IPS DF 4.7 (cell line): ENCODE results near the gene RASSF4.

Experiments used
- DNase-seq: peaks from one replicate; pipeline ENCODE4 v3.0.0-alpha.2; 2013; ENCODE audit warnings: low spot score; ENCODE audit errors: extremely low read depth

The RASSF4 gene

DNA sequence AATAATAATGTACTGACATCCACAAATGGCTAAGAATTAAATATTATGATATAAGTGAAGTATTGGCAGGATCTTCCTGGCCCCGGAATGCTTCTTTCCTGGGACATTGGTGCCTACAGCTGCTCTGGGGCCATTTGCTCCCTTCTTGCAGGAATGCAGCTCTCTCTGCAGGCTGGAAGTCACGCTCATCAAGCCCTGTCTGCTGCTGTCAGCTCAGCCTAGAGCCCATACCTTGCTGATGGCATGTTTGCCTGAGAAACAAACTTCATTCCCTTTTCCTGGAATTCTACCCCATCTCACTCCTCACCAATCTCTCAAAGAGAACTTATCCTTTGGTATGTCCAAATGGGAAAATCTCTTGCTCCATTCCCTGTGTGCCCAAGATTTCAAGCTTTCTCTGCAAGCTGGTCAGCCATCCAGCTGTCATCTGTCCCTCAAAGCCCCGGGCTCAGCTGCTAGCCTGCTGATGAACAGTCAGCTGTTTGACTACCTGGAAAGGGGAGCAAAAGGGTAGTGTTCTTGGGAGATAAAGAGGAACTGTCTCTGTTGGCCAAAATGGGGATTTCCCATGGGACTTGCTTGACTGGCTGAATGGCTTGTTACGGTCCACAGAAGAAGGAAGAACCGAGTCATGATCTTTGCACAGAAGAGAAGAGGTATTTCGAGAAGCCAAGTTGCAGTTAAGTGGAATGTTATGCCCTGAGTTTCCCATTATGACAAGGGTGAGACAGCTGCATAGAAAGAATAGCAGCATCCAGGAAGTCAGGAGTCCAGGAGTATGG lies 12.0 kb upstream of the RASSF4 start:
- DNase-seq: no peak

GRCh38 chr10:44948642-44949041 lies 11.0 kb upstream of the RASSF4 start:
- no peak for DNase-seq

GRCh38 chr10:44949127-44949802 lies 10.3 kb upstream of the RASSF4 start:
- no peak for DNase-seq

- DNase-seq: no peak
Measured at GRCh38 chr10:44949915-44950314, 9.7 kb upstream of the RASSF4 start.

GRCh38 chr10:44950326-44951225 lies 9.0 kb upstream of the RASSF4 start:
- no peak for DNase-seq

- DNase-seq: no peak
Measured at GRCh38 chr10:44951576-44952226, 7.9 kb upstream of the RASSF4 start.

GRCh38 chr10:44952779-44953231 lies 6.8 kb upstream of the RASSF4 start:
- DNase-seq: no peak

DNA sequence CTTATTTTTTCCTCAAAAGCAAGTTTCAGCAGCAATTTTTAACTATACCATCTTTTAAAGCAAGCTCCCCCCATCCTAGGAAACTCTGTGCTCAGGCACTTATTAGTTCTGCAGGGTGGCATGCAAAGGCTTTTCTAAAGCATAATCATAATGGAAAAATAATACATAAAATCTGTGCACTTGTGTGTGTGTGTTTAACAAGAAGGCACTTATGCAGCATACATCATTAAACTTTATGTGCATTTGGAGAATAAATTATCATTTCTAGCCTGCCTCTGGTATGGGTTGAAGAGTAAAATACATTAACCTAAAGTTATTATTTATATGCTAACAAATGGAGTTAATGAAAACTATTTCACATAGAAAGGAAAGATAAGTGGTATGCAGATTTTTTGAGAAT lies 5.6 kb upstream of the RASSF4 start:
- DNase-seq: no peak

- no peak for DNase-seq
Measured at GRCh38 chr10:44954962-44955361, 4.6 kb upstream of the RASSF4 start.

DNA sequence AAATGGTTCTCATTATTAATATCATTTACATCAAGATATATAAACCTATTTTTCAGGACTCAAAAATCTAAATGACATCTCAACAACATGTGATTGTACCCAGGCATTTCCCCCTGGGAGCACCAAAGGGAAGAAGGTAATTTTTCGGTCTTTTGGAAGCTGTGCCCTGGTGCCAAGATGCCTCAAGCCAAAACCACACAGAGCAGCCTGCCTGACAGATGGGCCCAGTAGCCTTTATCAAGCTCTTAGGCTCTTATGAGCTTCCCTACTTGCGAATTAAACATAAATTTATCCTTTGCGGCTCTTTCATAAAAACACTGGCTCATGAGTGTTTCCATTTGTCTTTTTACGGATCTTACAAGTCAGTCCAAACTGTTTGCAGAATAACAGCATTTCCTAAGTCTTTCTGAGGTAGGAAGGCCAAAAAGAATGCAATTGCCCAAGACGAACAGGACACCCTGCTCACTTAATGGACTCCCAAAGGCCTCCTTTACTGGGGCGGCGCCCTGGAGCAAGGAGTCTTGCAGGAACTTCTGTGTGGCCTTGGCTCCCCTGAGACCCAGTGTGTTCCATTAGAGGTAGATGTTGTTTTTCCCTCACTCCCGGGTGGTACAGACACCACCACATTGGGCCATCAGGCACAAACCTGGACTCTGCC lies 4.1 kb upstream of the RASSF4 start:
- no peak for DNase-seq

DNA sequence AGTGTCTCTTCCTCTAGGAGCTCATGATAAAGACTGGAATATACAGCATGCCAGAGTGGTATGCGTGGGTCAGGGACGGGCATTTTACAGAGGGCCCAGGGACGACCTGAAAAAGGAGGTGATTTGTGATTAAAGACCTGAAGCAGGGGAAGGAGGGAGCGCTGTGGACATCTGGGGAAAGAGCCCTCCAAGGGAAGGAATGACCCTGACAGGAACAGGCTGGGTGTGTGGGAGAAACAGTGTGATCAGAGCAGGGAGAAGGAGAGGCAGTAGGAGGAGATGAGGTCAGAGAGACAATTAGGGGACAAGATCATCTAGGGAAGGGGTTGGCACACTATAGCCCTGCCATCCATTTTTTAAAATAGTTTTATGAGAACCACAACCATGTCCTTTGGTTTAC lies 3.4 kb upstream of the RASSF4 start:
- DNase-seq: no peak

DNA sequence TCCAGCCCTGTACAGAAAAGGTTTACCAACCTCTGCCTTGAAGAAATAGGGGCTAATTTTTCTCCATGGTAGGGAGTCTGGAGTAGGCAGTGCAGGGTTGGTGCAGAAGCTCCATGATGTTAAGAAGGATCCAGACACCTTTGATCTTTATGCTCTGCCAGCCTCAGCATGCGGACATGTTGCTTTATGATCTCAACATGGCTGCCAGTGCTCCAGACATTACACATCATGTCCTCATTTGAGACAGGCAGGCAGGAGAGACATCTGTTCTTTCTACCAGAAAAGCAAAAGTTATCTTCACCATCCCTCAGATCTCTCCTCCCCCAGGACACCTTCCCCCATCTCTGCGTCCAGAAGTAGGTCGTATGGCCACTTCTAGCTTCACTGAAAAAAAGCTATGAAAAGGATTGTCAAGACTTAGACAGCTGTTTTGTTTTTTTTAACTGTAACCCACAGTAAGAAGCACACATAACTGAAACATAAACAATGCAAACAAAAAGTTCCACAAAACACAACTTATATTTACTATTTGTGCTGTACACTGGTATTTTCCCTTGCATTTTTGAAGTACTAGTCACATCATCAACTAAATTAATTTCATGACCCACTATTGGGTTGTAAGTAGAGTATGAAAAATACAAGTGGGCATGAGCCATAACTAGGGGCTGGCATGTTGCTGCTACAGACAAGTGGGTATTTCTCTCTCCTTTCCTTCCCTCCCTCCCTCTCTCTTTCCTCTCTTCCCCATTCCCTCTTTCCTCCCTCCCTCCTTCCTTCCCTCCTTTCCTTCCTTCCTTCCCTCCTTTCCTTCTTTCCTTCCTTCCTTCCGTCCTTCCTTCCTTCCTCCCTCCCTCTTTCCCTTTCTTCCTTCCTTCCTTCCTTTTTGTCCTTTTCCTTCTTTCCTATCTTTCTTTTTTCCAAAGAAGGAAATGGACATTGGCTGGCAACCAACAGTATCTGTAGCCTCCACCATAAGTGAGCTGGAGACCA lies 2.6 kb upstream of the RASSF4 start:
- DNase-seq: no peak

- no peak for DNase-seq
Measured at GRCh38 chr10:44958196-44958897, 1.3 kb upstream of the RASSF4 start.

- no peak for DNase-seq
Measured at GRCh38 chr10:44958898-44959246, 730 bp upstream of the RASSF4 start.

- no peak for DNase-seq
Measured at GRCh38 chr10:44960088-44960460, 472 bp downstream of the RASSF4 start.

GRCh38 chr10:44960482-44961229 lies 1.1 kb downstream of the RASSF4 start:
- no peak for DNase-seq

DNA sequence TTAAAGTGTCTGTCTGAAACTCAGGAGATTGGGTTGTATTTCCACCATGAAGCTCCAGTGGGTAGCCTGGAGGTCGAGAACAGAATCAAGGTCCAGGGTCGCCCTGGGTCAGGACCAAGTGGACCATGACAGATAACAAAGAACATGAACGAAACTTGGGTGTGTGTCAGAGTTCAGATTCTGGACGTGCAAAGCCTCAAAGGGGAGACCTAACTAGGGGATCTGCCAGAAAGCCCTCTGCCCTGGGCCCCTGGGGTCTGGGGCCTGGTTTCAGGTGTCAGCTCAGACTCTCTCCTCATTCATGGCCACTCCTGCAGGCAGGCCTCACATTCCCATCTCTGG lies 1.6 kb downstream of the RASSF4 start:
- DNase-seq: no peak

DNA sequence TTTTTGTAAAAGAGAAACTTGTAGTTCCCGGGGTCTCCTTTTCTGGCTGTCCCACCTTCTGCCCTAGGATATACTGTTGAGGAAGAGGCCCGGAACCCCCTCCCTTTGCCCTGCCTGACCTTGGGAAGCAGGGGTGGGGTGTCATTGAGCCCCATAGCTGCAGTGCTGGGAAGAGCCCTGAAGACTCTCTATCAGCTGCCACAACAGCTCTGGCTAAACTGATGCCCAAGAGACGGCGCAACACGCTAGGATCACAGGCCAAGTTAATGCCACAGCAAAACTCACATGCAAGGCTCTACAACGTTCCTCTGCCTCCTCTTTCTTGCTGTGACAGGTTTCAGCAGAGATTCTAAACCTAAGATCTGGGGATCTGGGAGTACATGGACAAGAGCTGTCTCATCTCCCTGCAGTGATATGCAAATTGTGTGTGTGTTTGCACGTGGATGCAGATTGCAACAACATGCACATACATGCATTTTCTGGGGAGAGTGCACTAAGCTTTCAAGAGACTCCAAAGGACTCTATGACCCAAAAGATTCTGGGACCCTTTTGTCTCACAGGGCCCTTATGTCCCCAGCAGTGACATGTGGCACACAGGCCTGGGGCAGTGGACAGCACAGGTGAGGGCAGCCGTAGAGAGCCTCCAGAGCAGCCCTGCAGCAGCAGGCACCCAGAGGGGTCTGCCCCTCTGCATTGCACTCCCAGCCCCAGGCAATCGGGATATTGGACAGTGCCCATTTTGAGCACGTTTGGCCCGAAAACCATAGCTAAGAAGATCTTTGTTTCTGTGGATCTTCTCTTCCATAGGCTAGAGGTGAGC lies 2.5 kb downstream of the RASSF4 start:
- DNase-seq: no peak
